DND-41 (cell line): ENCODE results near the gene VWA5B1.

Source experiments
- ATAC-seq: fragments of 200-7000 bp; cut with Tn5 transposase; 3 replicates; pipeline ENCODE4 v1.9.1; 2021; ENCODE audit warnings: low read depth; ENCODE audit not compliant: insufficient read depth
- DNase-seq: peaks from one replicate; pipeline ENCODE4 v3.0.0-alpha.2; 2020
- H2AFZ ChIP-seq: 2 replicates; pipeline ENCODE4 v1.6.0; 2012; ENCODE audit warnings: low read depth, low read length
- H3K27ac ChIP-seq: 2 replicates; pipeline ENCODE4 v1.5.1; 2012; ENCODE audit warnings: low read length, inconsistent platforms
- H3K27me3 ChIP-seq: fragments of 200-600 bp; sonication (generic); 2 replicates; pipeline ENCODE4 v1.6.0; 2012; ENCODE audit warnings: low read length, mild to moderate bottlenecking, inconsistent platforms; ENCODE audit not compliant: insufficient read depth, poor library complexity
- H3K36me3 ChIP-seq: 2 replicates; pipeline ENCODE4 v1.5.1; 2012; ENCODE audit warnings: low read length, inconsistent platforms; ENCODE audit not compliant: insufficient read depth
- H3K4me1 ChIP-seq: 2 replicates; pipeline ENCODE4 v1.5.1; 2012; ENCODE audit warnings: mild to moderate bottlenecking, low read length; ENCODE audit not compliant: insufficient read depth
- H3K4me2 ChIP-seq: 2 replicates; pipeline ENCODE4 v1.6.0; 2012; ENCODE audit warnings: mild to moderate bottlenecking, moderate library complexity, low read length, inconsistent platforms; ENCODE audit not compliant: insufficient read depth
- H3K4me3 ChIP-seq, 2 experiments: fragments of 200-600 bp in 1 of 2; shearing (Covaris generic) in 1 of 2; 2 replicates each; pipeline ENCODE4 v1.5.1; 2012 to 2016; ENCODE audit warnings: inconsistent platforms in 2 of 2, low read length in 2 of 2, mild to moderate bottlenecking in 2 of 2, low read depth in 1 of 2, moderate library complexity in 1 of 2
- H3K79me2 ChIP-seq: 2 replicates; pipeline ENCODE4 v1.6.0; 2012; ENCODE audit warnings: low read length, inconsistent platforms; ENCODE audit not compliant: insufficient read depth
- H3K9ac ChIP-seq: 2 replicates; pipeline ENCODE4 v1.6.0; 2012; ENCODE audit warnings: low read depth, mild to moderate bottlenecking, inconsistent platforms, low read length, moderate library complexity
- H3K9me3 ChIP-seq: 2 replicates; pipeline ENCODE4 v1.5.1; 2012; ENCODE audit warnings: low read length, moderate library complexity, mild to moderate bottlenecking, inconsistent platforms; ENCODE audit not compliant: insufficient read depth, severe bottlenecking
- H4K20me1 ChIP-seq: 2 replicates; pipeline ENCODE4 v1.6.0; 2012; ENCODE audit warnings: low read length; ENCODE audit not compliant: insufficient read depth
- CTCF ChIP-seq: IDR thresholded peaks from 2 replicates; pipeline ENCODE4 v1.5.1; 2012; ENCODE audit warnings: borderline replicate concordance, low read length, moderate library complexity, mild to moderate bottlenecking; ENCODE audit not compliant: poor library complexity, severe bottlenecking; ENCODE audit errors: extremely low read depth
- EZH2 ChIP-seq: IDR thresholded peaks from 3 replicates; pipeline ENCODE4 v1.6.1; 2012; ENCODE audit warnings: borderline replicate concordance, low read depth, mild to moderate bottlenecking, moderate library complexity, low read length, inconsistent platforms; ENCODE audit not compliant: severe bottlenecking

Gene VWA5B1

DNA sequence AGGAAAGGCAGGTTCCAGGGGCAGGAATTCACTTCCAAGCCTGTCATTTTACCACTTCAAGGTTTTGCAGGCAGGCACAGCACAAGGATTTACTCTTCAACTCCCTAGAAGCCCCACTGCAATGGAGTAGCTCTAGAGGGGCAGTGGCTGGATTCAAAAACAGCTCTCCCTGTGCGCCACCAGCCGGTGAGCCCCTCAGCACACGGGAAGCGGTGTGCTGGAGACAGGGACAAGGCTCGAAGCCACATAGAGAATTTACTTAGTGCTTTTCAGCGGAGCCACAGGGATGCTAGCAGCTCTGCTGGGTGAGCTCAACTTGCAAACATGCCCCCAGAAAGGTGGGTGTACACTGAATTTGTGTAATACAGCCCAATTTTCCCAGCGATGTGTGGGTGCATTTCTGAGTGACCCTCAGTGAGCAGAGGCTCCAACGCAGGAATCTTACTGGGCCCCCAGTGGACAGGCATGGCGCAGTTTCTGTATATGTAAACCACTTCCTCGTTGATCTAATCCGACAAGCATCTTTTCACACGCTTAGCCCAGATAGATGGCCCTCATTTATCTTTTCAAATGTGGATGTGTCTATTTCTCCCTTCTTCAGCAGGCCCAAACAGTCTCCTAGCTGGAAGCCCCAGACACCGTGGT, 10.9 kb downstream of the VWA5B1 start:
- no peak overlapping the region for H3K4me3 ChIP-seq
- no peaks in the 10 kb centered on the region for H3K36me3 ChIP-seq
- H3K27me3 ChIP-seq, result peaks cover 17% of the 10 kb centered on the region
- H3K27ac ChIP-seq, result no peak overlapping the region
- H3K9me3 ChIP-seq, result no peaks in the 10 kb centered on the region
- no peak overlapping the region for H3K9ac ChIP-seq
- H3K4me1 ChIP-seq, result no peaks in the 10 kb centered on the region
- no peak for TF ChIP-seq EZH2
- no peak for TF ChIP-seq CTCF
- ATAC-seq (no peak), DNase-seq (no peak)
- no peaks in the 10 kb centered on the region for H3K79me2 ChIP-seq
- no peak overlapping the region for H2AFZ ChIP-seq
- H4K20me1 ChIP-seq, result peaks cover 2% of the 10 kb centered on the region; the same call in 1 of the 2 replicates
- H3K4me2 ChIP-seq, result no peak overlapping the region

- H3K27me3 ChIP-seq, result peaks cover 12% of the 10 kb centered on the region
- H3K4me3 ChIP-seq, result no peak overlapping the region
- TF ChIP-seq EZH2 (no peak), CTCF (no peak)
- H3K4me2 ChIP-seq, result no peak overlapping the region
- H3K79me2 ChIP-seq, result no peaks in the 10 kb centered on the region
- H2AFZ ChIP-seq, result no peak overlapping the region
- ATAC-seq, result no peak
- no peak for DNase-seq
- H3K9me3 ChIP-seq, result no peaks in the 10 kb centered on the region
- H3K9ac ChIP-seq, result no peak overlapping the region
- no peaks in the 10 kb centered on the region for H3K4me1 ChIP-seq
- no peaks in the 10 kb centered on the region for H3K36me3 ChIP-seq
- H3K27ac ChIP-seq, result no peak overlapping the region
- H4K20me1 ChIP-seq, result peaks cover 2% of the 10 kb centered on the region; the same call in 1 of the 2 replicates
Measured at GRCh38 chr1:20302108-20302471, 11.4 kb downstream of the VWA5B1 start.

DNA sequence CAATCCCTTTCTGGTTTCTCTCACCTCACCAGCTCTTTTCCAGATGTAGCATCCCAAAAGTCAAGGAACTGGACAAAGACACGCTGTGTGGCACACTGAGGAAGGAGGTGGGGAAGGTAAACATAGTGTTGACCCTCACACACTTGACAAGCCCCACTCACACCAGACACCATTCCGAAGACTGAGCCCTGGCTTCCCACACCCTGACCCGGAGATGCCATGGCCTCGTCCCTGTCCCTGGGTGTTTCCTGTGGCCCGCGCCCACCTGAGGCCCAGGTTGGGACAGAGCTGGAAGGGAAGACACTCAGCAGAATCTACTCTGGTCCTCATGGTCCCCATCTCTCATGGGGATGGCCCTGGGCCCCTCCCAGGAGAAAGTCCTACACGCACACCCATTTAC, 16.4 kb downstream of the VWA5B1 start:
- ATAC-seq (no peak), DNase-seq (no peak)
- H2AFZ ChIP-seq, result no peak overlapping the region
- H3K4me2 ChIP-seq, result no peak overlapping the region
- no peaks in the 10 kb centered on the region for H3K36me3 ChIP-seq
- no peak overlapping the region for H3K27ac ChIP-seq
- peaks cover 2% of the 10 kb centered on the region; the same call in 1 of the 2 replicates for H4K20me1 ChIP-seq
- H3K79me2 ChIP-seq, result no peaks in the 10 kb centered on the region
- no peaks in the 10 kb centered on the region for H3K4me1 ChIP-seq
- no peak overlapping the region for H3K4me3 ChIP-seq
- H3K9me3 ChIP-seq, result no peaks in the 10 kb centered on the region
- no peak for TF ChIP-seq EZH2
- no peak for TF ChIP-seq CTCF
- H3K27me3 ChIP-seq, result no peaks in the 10 kb centered on the region
- no peak overlapping the region for H3K9ac ChIP-seq
